Endothelial cell of umbilical vein (primary cell): Measurements from ENCODE around the gene ACP3. TPM values are rescaled to one million over a fixed set of nuclear protein-coding genes. Genes with fewer than 3 reads are reported as not detected.

Experiments
- BruUV-seq: library from RNA; stranded (reverse); fragments of 400-500 nt; replicated peaks from 2 replicates; lab custom pipeline; 2021; lab: Mats Ljungman, UMichigan
- CTCF ChIA-PET: fragments of 300-600, 350-600 bp; sonication (Branson Sonifier 250); formaldehyde crosslinking; loops from one replicate; lab custom pipeline; 2021; ENCODE audit warnings: antibody characterized with exemption, inconsistent platforms; lab: Charles Lee
- POLR2A ChIA-PET: fragments of 300-600, 350-600 bp; sonication (Branson Sonifier 250); formaldehyde crosslinking; loops from one replicate; lab custom pipeline; 2021; ENCODE audit warnings: antibody characterized with exemption, inconsistent platforms; lab: Charles Lee
- DNase-seq: peaks from one replicate; pipeline ENCODE4 v3.0.0-alpha.2; 2011; ENCODE audit warnings: low read depth, low spot score
- FAIRE-seq: peaks from 2 replicates; lab custom pipeline; 2011; peaks lifted over from hg19 to GRCh38; lab: Jason Lieb, UNC
- H2AFZ ChIP-seq: 2 replicates; pipeline ENCODE4 v1.6.0; 2012; ENCODE audit warnings: low read depth, low read length, control low read depth, inconsistent platforms
- H3K27ac ChIP-seq: 2 replicates; pipeline ENCODE4 v1.5.1; 2011; ENCODE audit warnings: low read depth, mild to moderate bottlenecking, control low read depth, low read length, moderate library complexity; ENCODE audit not compliant: insufficient read depth
- H3K27me3 ChIP-seq, 2 experiments: 2 replicates each; pipeline versions ENCODE4 v1.6.0 to v1.6.1; 2011; ENCODE audit warnings: low read length in 2 of 2, mixed read lengths in 1 of 2; ENCODE audit not compliant: control insufficient read depth in 2 of 2, insufficient read depth in 2 of 2
- H3K36me3 ChIP-seq, 2 experiments: 2 replicates in 1 of 2; 3 replicates in 1 of 2; pipeline ENCODE4 v1.5.1; 2011; ENCODE audit warnings: low read length in 2 of 2, mild to moderate bottlenecking in 1 of 2, moderate library complexity in 1 of 2; ENCODE audit not compliant: control insufficient read depth in 2 of 2, insufficient read depth in 2 of 2; ENCODE audit errors: extremely low read depth in 1 of 2
- H3K4me1 ChIP-seq: 3 replicates; pipeline ENCODE4 v1.5.1; 2011; ENCODE audit warnings: mild to moderate bottlenecking, low read length; ENCODE audit not compliant: control insufficient read depth, insufficient read depth; ENCODE audit errors: extremely low read depth
- H3K4me2 ChIP-seq: 2 replicates; pipeline ENCODE4 v1.6.1; 2011; ENCODE audit warnings: low read length, control low read depth, mixed read lengths; ENCODE audit not compliant: insufficient read depth
- H3K4me3 ChIP-seq, 3 experiments: fragments of 200-600 bp in 1 of 3; sonication (generic), shearing (Covaris generic) in 1 of 3; replicated peaks in 1 of 3; 2 replicates each; pipeline ENCODE4 v1.5.1; 2011 to 2016; ENCODE audit warnings: control low read depth in 3 of 3, low read length in 3 of 3, mild to moderate bottlenecking in 2 of 3, inconsistent platforms in 1 of 3, low read depth in 1 of 3, moderate library complexity in 1 of 3; ENCODE audit not compliant: insufficient read depth in 1 of 3
- H3K79me2 ChIP-seq: 2 replicates; pipeline ENCODE4 v1.6.0; 2012; ENCODE audit warnings: low read length, inconsistent platforms; ENCODE audit not compliant: control insufficient read depth, insufficient read depth
- H3K9ac ChIP-seq: replicated peaks from 2 replicates; pipeline ENCODE3; 2011; ENCODE audit warnings: low read length, control low read depth; ENCODE audit not compliant: insufficient read depth; ENCODE audit errors: extremely low read depth
- H3K9me1 ChIP-seq: replicated peaks from 3 replicates; pipeline ENCODE4 v1.6.0; 2011; ENCODE audit warnings: mild to moderate bottlenecking, low read length; ENCODE audit not compliant: control insufficient read depth, insufficient read depth; ENCODE audit errors: extremely low read depth
- H3K9me3 ChIP-seq: replicated peaks from 2 replicates; pipeline ENCODE4 v1.5.1; 2012; ENCODE audit warnings: low read length, inconsistent platforms; ENCODE audit not compliant: control insufficient read depth, insufficient read depth
- H4K20me1 ChIP-seq: replicated peaks from 2 replicates; pipeline ENCODE3; 2011; ENCODE audit warnings: mild to moderate bottlenecking, low read length; ENCODE audit not compliant: control insufficient read depth, insufficient read depth; ENCODE audit errors: extremely low read depth
- EZH2 ChIP-seq: IDR thresholded peaks from 2 replicates; pipeline ENCODE4 v1.6.1; 2012; ENCODE audit warnings: borderline replicate concordance, low read depth, mild to moderate bottlenecking, moderate library complexity, low read length, inconsistent platforms; ENCODE audit not compliant: severe bottlenecking
- FOS ChIP-seq: IDR thresholded peaks from 2 replicates; pipeline ENCODE4 v1.6.1; 2011; ENCODE audit warnings: mild to moderate bottlenecking, low read length, moderate library complexity, borderline replicate concordance; ENCODE audit not compliant: insufficient read depth
- GATA2 ChIP-seq: IDR thresholded peaks from 2 replicates; pipeline ENCODE4 v1.7.0; 2011; ENCODE audit warnings: low read depth, mild to moderate bottlenecking, moderate library complexity, mixed read lengths, low read length; ENCODE audit not compliant: insufficient read length, insufficient read depth
- JUN ChIP-seq: IDR thresholded peaks from 2 replicates; pipeline ENCODE4 v1.6.1; 2011; ENCODE audit warnings: borderline replicate concordance, low read depth; ENCODE audit not compliant: insufficient read length, insufficient read depth
- MYC ChIP-seq: IDR thresholded peaks from one replicate; pipeline ENCODE4 v1.6.1; 2011; ENCODE audit warnings: mild to moderate bottlenecking, low read depth, low read length
- POLR2A ChIP-seq: IDR thresholded peaks from 2 replicates; pipeline ENCODE4 v1.6.1; 2012; ENCODE audit warnings: low read depth, mild to moderate bottlenecking, control low read depth, low read length
- POLR2AphosphoS5 ChIP-seq: IDR thresholded peaks from 2 replicates; pipeline ENCODE4 v1.6.1; 2012; ENCODE audit warnings: low read depth, mild to moderate bottlenecking, control low read depth, low read length, moderate library complexity; ENCODE audit not compliant: insufficient read depth
- dilution Hi-C: fragments of 300-500 bp; cut with MboI; formaldehyde crosslinking; loops from one replicate; pipeline ENCODE4 v1.15.0; 2019; ENCODE audit warnings: low sequenced_read_pairs; ENCODE audit not compliant: extremely low pct_ligation_motif_present
- intact Hi-C: fragments of 100-400 bp; cut with micrococcal nuclease; formaldehyde crosslinking; loops from one replicate; pipeline ENCODE4 v1.10.0; 2022
- polyA plus RNA-seq, 4 experiments: library from polyadenylated mRNA; depleted of rRNA in 3 of 4; stranded (reverse) in 3 of 4; unstranded in 1 of 4; fragments of >200 nt; gene quantifications; 2 replicates each; pipeline versions ENCODE4 v1.2.1 to v1.2.3, GENCODE V29; 2011 to 2012; ENCODE audit warnings: missing spikeins in 1 of 4
- total RNA-seq: library from RNA; stranded (reverse); gene quantifications from 2 replicates; pipeline ENCODE4 v1.2.3, GENCODE V29; 2021
- TF ChIP-seq, protein P1 (sequence below): IDR thresholded peaks from 2 replicates; pipeline ENCODE4 v1.6.1; 2011; ENCODE audit not compliant: insufficient read depth, insufficient read length
- TF ChIP-seq, protein P2 (sequence below), 2 donors: IDR thresholded peaks; 1 replicate in 1 of 2; 2 replicates in 1 of 2; pipeline ENCODE4 v1.5.1; 2011; ENCODE audit warnings: low read length in 2 of 2, mild to moderate bottlenecking in 2 of 2, moderate library complexity in 2 of 2, control low read depth in 1 of 2, inconsistent platforms in 1 of 2, low read depth in 1 of 2; ENCODE audit not compliant: insufficient read depth in 1 of 2; ENCODE audit errors: extremely low read depth in 1 of 2

ACP3 gene
- total and polyA plus RNA-seq, 2 donors (not counting 3 experiments of a cell fraction or from before 2014, with no cell fraction given): not detected

DNA sequence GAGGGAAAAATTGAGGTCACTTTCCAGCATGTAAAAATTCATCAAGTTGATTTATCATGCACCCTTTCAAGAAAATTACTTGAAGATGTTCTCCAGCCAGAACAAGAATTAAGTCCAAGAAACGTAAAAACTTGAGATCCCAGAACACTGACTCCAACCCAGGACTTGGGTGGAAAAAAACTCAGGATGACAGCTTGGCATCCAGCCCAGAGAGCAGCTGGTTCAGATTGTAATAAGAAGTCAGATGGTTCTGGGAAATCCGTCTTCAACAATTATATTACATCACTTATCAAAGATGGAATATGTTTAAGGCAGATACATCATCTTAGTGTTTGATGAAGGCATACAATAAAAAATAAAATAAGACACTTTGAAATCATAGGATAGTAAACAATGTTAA is 77.1 kb downstream of the ACP3 start:
- TF ChIP-seq, protein P1, sequence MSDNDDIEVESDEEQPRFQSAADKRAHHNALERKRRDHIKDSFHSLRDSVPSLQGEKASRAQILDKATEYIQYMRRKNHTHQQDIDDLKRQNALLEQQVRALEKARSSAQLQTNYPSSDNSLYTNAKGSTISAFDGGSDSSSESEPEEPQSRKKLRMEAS: no peak
- TF ChIP-seq, protein P2, sequence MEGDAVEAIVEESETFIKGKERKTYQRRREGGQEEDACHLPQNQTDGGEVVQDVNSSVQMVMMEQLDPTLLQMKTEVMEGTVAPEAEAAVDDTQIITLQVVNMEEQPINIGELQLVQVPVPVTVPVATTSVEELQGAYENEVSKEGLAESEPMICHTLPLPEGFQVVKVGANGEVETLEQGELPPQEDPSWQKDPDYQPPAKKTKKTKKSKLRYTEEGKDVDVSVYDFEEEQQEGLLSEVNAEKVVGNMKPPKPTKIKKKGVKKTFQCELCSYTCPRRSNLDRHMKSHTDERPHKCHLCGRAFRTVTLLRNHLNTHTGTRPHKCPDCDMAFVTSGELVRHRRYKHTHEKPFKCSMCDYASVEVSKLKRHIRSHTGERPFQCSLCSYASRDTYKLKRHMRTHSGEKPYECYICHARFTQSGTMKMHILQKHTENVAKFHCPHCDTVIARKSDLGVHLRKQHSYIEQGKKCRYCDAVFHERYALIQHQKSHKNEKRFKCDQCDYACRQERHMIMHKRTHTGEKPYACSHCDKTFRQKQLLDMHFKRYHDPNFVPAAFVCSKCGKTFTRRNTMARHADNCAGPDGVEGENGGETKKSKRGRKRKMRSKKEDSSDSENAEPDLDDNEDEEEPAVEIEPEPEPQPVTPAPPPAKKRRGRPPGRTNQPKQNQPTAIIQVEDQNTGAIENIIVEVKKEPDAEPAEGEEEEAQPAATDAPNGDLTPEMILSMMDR (IDR thresholded peaks at IDR 0.05; ENCODE audit: extremely low read depth in 1 of 2, insufficient read depth in 1 of 2, low read depth in 1 of 2, low read length in 2 of 2): no peak
- no peak for TF ChIP-seq EZH2
- H3K36me3 ChIP-seq: no peaks in the 10 kb centered on the region
- peaks cover 0 to 3% of the 10 kb centered on the region in 2 experiments for H3K27me3 ChIP-seq
- no peak overlapping the region for H3K27ac ChIP-seq
- H4K20me1 ChIP-seq: no peaks in the 10 kb centered on the region
- no peak overlapping the region for H3K9ac ChIP-seq
- peak; percentile 42 for DNase-seq
- no peak for FAIRE-seq
- ChIA-PET CTCF (interaction anchor here (12.4 kb wide), 1 partner anchor 44 kb away, joined by 150 read pairs; no protein-coding TSS in a partner anchor), POLR2A (no interaction called here)
- BruUV-seq: no TSS peak
- H3K9me3 ChIP-seq: no peaks in the 10 kb centered on the region
- H3K4me2 ChIP-seq: no peak overlapping the region
- no peaks in the 10 kb centered on the region for H3K79me2 ChIP-seq
- H3K4me1 ChIP-seq: no peaks in the 10 kb centered on the region
- no peak overlapping the region for H3K4me3 ChIP-seq
- intact Hi-C loops (no loop called here), dilution Hi-C loops (no loop called here)
- H2AFZ ChIP-seq: no peak overlapping the region
- H3K9me1 ChIP-seq: no peaks in the 10 kb centered on the region

DNA sequence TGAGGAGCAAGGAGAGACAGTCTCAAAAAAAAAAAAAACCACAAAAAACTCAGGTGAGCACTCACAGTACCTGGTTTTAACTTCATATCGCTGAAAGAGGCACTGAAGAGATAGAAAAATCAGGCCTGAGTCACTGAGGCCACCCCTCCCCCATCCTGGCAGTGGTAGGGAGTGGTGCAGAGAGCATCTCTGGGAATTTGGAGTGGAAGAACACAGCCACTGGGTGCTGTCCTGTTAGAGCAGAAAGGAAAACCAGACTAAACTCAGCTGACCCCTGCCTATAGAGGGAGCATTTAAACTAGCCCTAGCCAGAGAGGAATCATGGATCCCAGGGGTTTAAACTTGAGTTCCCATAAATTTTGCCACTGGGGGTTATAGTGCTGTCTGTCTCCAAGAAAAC is 77.9 kb downstream of the ACP3 start:
- TF ChIP-seq GATA2: no peak
- TF ChIP-seq, protein P1: no peak
- no peak for TF ChIP-seq MYC
- no peak for TF ChIP-seq POLR2AphosphoS5
- TF ChIP-seq, protein P2 (IDR thresholded peaks at IDR 0.05; ENCODE audit: extremely low read depth in 1 of 2, insufficient read depth in 1 of 2, low read depth in 1 of 2, low read length in 2 of 2): no peak
- TF ChIP-seq FOS: no peak
- TF ChIP-seq EZH2: no peak
- TF ChIP-seq JUN: no peak
- no peak for TF ChIP-seq POLR2A
- intact Hi-C loops (loop anchor here (5.0 kb wide), 1 partner anchor 358 kb away; the partner anchor contains the start of gene CPNE4), dilution Hi-C loops (no loop called here)
- Histone ChIP-seq H3K4me1 (no peaks in the 10 kb centered on the region), H3K9me3 (no peaks in the 10 kb centered on the region), H3K27ac (no peak overlapping the region), H3K79me2 (no peaks in the 10 kb centered on the region), H3K36me3 (no peaks in the 10 kb centered on the region), H3K4me2 (no peak overlapping the region), H2AFZ (no peak overlapping the region), H3K27me3 (peaks cover 0 to 3% of the 10 kb centered on the region in 2 experiments), H3K9ac (no peak overlapping the region), H4K20me1 (no peaks in the 10 kb centered on the region), H3K9me1 (no peaks in the 10 kb centered on the region), H3K4me3 (no peak overlapping the region)
- no TSS peak for BruUV-seq
- ChIA-PET POLR2A (no interaction called here), CTCF (interaction anchor here (12.4 kb wide), 1 partner anchor 44 kb away, joined by 150 read pairs; no protein-coding TSS in a partner anchor)
- FAIRE-seq (no peak), DNase-seq (no peak)
